Measurements from ENCODE around the gene PRR5L. TPM values are rescaled to one million over a fixed set of nuclear protein-coding genes. Genes with fewer than 3 reads are reported as not detected.

PRR5L gene
- polyA plus RNA-seq, 1 of the 3 experiments (the other 2 are of a cell fraction) = 0.46 TPM

DNA sequence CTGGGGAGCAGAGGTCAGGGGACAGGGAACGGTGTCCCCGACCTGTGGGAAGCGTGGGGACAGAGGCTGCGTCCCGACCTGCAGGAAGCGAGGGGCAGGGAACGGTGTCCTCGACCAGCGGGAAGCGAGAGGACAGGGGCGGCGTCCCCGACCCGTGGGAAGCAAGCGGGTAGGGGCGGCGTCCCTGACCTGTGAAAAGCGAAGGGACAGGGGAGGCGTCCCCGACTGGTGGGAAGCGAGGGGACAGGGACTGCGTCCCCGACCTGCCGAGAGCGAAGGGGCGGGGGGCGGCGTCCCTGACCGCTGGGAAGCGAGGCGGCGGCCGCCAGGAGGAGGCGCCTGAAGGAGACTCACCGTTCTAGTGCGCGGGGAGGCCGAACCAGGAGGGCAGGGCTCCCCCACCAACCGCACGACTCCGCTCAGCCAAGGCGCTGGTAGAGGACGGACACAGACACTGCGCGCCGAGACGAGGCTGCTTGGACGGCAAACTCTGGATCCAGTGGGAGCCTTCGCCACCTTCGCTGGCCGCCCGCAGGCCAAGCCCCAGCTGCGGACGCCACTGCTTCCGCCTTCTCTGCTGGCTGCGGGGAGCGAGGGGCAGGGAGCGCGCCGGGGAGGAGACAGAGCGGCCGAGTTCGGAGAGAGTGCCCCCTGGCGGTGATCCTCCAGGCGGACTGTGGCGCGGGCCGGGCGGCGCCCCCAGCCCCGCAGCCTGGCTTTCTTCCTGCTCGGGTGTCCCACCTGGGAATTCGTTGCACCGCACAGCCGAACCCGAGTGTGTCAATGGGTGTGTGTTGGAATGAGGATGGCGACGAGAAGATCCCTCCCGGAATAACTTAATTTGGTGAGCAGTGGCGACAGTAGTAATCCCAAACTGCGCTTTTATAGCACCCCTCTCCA lies 213.9 kb downstream of the PRR5L start, which contains the start of gene TRAF6 (continued):
- peak; percentile 94 for TF ChIP-seq POLR2AphosphoS5 (IDR thresholded peaks at IDR 0.05; ENCODE audit: low read depth, low read length)
- TF ChIP-seq, protein P1, sequence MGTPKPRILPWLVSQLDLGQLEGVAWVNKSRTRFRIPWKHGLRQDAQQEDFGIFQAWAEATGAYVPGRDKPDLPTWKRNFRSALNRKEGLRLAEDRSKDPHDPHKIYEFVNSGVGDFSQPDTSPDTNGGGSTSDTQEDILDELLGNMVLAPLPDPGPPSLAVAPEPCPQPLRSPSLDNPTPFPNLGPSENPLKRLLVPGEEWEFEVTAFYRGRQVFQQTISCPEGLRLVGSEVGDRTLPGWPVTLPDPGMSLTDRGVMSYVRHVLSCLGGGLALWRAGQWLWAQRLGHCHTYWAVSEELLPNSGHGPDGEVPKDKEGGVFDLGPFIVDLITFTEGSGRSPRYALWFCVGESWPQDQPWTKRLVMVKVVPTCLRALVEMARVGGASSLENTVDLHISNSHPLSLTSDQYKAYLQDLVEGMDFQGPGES (IDR thresholded peaks at IDR 0.05; ENCODE audit: low read depth, low read length) = no peak
- no peak for TF ChIP-seq GATA2 (CRISPR knock-in tag; IDR thresholded peaks at IDR 0.05)
- TF ChIP-seq NRF1 (IDR thresholded peaks at IDR 0.05; ENCODE audit: low read depth, low read length) = no peak
- TF ChIP-seq YY1 (IDR thresholded peaks at IDR 0.05; ENCODE audit: low read depth) = peak; percentile 73
- no peak for TF ChIP-seq FOSL2 (IDR thresholded peaks at IDR 0.05; ENCODE audit: borderline replicate concordance, low read depth)
- peak; percentile 81; the same call in 1 of the 2 replicates for TF ChIP-seq TAF1 (IDR thresholded peaks at IDR 0.05; ENCODE audit: borderline replicate concordance, low read depth, low read length)
- TF ChIP-seq GABPA (IDR thresholded peaks at IDR 0.05; ENCODE audit: low read depth) = peak; percentile 58
- peak; percentile 21; the same call in 1 of the 2 replicates for TF ChIP-seq SMC3 (IDR thresholded peaks at IDR 0.05; ENCODE audit: low read depth, low read length)
- no peak for TF ChIP-seq FOXM1 (IDR thresholded peaks at IDR 0.05; ENCODE audit: low read depth)
- TF ChIP-seq EZH2phosphoT487 (IDR thresholded peaks at IDR 0.05; ENCODE audit: borderline replicate concordance, low read depth) = no peak
- TF ChIP-seq FOXJ3 (CRISPR knock-in tag; IDR thresholded peaks at IDR 0.05) = peak; percentile 26; the same call in 1 of the 2 replicates

DNA sequence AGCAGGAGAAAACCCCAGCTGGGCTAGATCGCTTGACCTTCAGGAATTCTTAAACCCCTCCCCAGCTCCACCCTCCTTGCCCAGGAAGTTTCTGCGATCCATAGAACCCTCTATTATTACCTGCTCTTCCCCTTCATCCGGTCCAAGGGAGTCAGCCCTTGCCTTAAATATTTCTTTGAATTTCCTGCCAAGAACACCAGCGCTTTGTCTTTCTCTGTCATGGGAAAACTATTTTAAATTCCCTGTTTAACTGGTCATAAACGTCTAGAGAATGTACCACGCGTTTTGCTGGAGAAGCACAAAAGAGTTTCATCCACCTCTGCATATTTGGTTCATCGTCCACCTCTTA lies 214.5 kb downstream of the PRR5L start:
- ChIA-PET CTCF (interaction anchor here (0.6 to 3.5 kb wide), 27 partner anchors 9 to 945 kb away, joined by 3 to 21 read pairs (median 4); no protein-coding TSS in a partner anchor), POLR2A (interaction anchor here (0.6 to 1.0 kb wide), 3 partner anchors 54 to 236 kb away, joined by 3 to 5 read pairs (median 3); no protein-coding TSS in a partner anchor)
- TF ChIP-seq, protein P2, sequence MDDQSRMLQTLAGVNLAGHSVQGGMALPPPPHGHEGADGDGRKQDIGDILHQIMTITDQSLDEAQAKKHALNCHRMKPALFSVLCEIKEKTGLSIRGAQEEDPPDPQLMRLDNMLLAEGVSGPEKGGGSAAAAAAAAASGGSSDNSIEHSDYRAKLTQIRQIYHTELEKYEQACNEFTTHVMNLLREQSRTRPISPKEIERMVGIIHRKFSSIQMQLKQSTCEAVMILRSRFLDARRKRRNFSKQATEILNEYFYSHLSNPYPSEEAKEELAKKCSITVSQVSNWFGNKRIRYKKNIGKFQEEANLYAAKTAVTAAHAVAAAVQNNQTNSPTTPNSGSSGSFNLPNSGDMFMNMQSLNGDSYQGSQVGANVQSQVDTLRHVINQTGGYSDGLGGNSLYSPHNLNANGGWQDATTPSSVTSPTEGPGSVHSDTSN (IDR thresholded peaks at IDR 0.05) = no peak
- TF ChIP-seq MEF2A (IDR thresholded peaks at IDR 0.05; ENCODE audit: borderline replicate concordance, low read depth) (no peak), GATA2 (CRISPR knock-in tag; IDR thresholded peaks at IDR 0.05) (no peak), FOXM1 (IDR thresholded peaks at IDR 0.05; ENCODE audit: low read depth) (no peak), GABPA (IDR thresholded peaks at IDR 0.05; ENCODE audit: low read depth) (no peak), NRF1 (IDR thresholded peaks at IDR 0.05; ENCODE audit: low read depth, low read length) (no peak), TEAD4 (IDR thresholded peaks at IDR 0.05; ENCODE audit: borderline replicate concordance, insufficient read depth) (no peak), NFIC (IDR thresholded peaks at IDR 0.05; ENCODE audit: borderline replicate concordance) (no peak), YY1 (IDR thresholded peaks at IDR 0.05; ENCODE audit: low read depth) (no peak), FOSL2 (IDR thresholded peaks at IDR 0.05; ENCODE audit: borderline replicate concordance, low read depth) (no peak), EP300 (IDR thresholded peaks at IDR 0.05; ENCODE audit: borderline replicate concordance in 1 of 2, low read depth in 1 of 2, low read length in 1 of 2) (no peak), RAD21 (IDR thresholded peaks at IDR 0.05; ENCODE audit: low read length) (no peak)
- TF ChIP-seq, protein P3, sequence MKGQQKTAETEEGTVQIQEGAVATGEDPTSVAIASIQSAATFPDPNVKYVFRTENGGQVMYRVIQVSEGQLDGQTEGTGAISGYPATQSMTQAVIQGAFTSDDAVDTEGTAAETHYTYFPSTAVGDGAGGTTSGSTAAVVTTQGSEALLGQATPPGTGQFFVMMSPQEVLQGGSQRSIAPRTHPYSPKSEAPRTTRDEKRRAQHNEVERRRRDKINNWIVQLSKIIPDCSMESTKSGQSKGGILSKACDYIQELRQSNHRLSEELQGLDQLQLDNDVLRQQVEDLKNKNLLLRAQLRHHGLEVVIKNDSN (IDR thresholded peaks at IDR 0.05; ENCODE audit: borderline replicate concordance, low read depth) = no peak
- TF ChIP-seq, protein P4, sequence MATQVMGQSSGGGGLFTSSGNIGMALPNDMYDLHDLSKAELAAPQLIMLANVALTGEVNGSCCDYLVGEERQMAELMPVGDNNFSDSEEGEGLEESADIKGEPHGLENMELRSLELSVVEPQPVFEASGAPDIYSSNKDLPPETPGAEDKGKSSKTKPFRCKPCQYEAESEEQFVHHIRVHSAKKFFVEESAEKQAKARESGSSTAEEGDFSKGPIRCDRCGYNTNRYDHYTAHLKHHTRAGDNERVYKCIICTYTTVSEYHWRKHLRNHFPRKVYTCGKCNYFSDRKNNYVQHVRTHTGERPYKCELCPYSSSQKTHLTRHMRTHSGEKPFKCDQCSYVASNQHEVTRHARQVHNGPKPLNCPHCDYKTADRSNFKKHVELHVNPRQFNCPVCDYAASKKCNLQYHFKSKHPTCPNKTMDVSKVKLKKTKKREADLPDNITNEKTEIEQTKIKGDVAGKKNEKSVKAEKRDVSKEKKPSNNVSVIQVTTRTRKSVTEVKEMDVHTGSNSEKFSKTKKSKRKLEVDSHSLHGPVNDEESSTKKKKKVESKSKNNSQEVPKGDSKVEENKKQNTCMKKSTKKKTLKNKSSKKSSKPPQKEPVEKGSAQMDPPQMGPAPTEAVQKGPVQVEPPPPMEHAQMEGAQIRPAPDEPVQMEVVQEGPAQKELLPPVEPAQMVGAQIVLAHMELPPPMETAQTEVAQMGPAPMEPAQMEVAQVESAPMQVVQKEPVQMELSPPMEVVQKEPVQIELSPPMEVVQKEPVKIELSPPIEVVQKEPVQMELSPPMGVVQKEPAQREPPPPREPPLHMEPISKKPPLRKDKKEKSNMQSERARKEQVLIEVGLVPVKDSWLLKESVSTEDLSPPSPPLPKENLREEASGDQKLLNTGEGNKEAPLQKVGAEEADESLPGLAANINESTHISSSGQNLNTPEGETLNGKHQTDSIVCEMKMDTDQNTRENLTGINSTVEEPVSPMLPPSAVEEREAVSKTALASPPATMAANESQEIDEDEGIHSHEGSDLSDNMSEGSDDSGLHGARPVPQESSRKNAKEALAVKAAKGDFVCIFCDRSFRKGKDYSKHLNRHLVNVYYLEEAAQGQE (IDR thresholded peaks at IDR 0.05; ENCODE audit: low read depth, low read length) = no peak
- 17% methylated on average over 8 of the region's 8 CpGs for WGBS (ENCODE audit: low lambda C conversion rate)
- Histone ChIP-seq H3K36me3 (replicated peaks in 1 of 2; ENCODE audit: control insufficient read depth in 1 of 2, insufficient read depth in 2 of 2, low read length in 1 of 2) (peaks cover 0 to 4% of the 10 kb centered on the region in 2 experiments), H3K9me2 (no peaks in the 10 kb centered on the region), H3F3A (replicated peaks; ENCODE audit: insufficient read depth) (peaks cover 17% of the 10 kb centered on the region), H3K9ac (peak overlapping the region; percentile 85), H4K20me1 (ENCODE audit: insufficient read depth) (peaks cover 24% of the 10 kb centered on the region), H3K27me3 (ENCODE audit: insufficient read depth) (no peaks in the 10 kb centered on the region), H3K4me1 (ENCODE audit: control insufficient read depth in 1 of 2, insufficient read depth in 2 of 2, low read depth in 1 of 2, low read length in 1 of 2) (peaks cover 3 to 11% of the 10 kb centered on the region in 2 experiments), H3K27ac (ENCODE audit: low read depth in 2 of 2, low read length in 1 of 2) (peak overlapping the region; percentile 86 to 94), H3K4me3 (ENCODE audit: low read depth in 2 of 2, low read length in 1 of 2) (peak overlapping the region; percentile 95 to 97), H3K4me2 (peak overlapping the region; percentile 76), H3K79me2 (ENCODE audit: insufficient read depth) (peaks cover 35% of the 10 kb centered on the region), H2AFZ (ENCODE audit: low read depth) (peak overlapping the region; percentile 93), H3K9me3 (no peaks in the 10 kb centered on the region)
- no peak for DNase-seq

All from SK-N-SH (cell line).